ENCODE data around the gene P3R3URF.
A peak's percentile ranks its signal among the peaks of the same experiment; 100 is the strongest.
"Not testable (repeated sequence)": the region's sequence is repeated elsewhere in the genome, so short reads cannot be mapped to it uniquely, and the experiment has no call there.

P3R3URF gene

GRCh38 chr1:46176211-46176865 is at the start of gene P3R3URF:
P3R3URF (minus strand) TSS chr1:46176488; CDS start chr1:46176471, 17 bp downstream.
- no peak for DNase-seq (ENCODE audit: low read depth)

- no peak for DNase-seq (ENCODE audit: low read depth)
These were observed 48.7 kb upstream of the P3R3URF start for GRCh38 chr1:46224966-46225365.

GRCh38 chr1:46223472-46223943 is 47.2 kb upstream of the P3R3URF start:
- DNase-seq (ENCODE audit: low read depth): peak; percentile 45

- DNase-seq (ENCODE audit: low read depth): not testable (repeated sequence)
These were observed 46.8 kb upstream of the P3R3URF start for GRCh38 chr1:46223055-46223454.

DNA sequence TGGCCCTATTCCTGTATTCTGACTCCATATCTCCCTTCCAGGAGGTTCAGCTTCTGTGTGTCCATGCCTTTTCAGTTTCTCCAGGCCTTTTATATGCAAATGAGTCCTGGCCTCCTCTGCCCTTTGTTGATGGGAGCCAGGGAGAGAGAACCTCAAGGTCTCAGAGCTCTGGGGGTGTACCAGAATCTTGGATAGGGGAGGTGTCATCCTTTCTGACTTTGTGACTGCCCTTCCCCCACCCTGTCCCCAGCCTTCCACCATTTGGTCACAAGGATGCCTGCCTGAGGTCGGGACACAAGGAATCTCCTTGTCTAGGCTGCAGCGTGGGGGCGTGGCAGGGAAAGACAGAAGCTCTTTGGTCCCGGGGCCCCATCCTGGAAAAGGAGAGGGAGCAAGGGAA is 45.5 kb upstream of the P3R3URF start:
- DNase-seq (ENCODE audit: low read depth): no peak

- no peak for DNase-seq (ENCODE audit: low read depth)
These were observed 44.5 kb upstream of the P3R3URF start for GRCh38 chr1:46220808-46221207.

DNA sequence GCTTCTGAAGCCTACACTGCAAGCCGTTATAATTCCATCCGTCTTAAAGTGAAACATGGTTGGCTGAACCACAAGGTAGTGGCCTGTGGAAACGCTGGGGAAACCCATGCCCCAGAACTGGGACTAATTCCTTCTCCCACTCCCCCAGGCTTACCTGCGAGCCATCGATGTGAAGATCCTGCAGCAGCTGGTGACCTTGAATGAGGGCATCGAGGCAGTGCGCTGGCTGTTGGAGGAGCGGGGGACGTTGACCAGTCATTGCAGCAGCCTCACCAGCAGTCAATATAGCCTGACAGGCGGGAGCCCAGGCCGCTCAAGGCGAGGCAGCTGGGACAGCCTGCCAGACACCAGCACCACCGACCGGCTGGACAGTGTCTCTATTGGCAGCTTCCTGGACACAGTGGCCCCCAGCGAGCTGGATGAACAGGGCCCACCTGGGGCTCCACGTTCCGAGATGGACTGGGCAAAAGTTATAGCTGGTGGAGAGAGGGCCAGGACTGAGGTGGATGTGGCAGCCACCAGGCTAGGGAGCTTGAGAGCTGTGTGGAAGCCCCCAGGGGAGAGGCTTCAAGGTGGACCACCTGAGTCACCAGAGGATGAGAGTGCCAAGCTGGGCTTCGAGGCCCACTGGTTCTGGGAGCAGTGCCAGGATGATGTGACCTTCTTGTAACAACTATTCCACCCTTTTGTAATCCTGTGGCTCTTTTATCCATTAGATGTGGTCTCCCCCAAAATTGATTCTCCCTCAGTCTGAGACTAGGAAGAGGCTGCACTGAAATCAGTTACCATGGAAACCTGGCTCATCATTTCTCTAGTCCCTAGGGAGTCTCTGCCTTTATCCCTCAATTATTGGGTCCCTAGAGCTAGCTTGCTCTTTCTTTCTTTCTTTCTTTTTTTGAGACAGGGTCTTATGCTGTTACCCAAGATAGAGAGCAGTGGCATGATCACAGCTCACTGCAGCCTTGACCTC is 43.5 kb upstream of the P3R3URF start:
- no peak for DNase-seq (ENCODE audit: low read depth)

DNA sequence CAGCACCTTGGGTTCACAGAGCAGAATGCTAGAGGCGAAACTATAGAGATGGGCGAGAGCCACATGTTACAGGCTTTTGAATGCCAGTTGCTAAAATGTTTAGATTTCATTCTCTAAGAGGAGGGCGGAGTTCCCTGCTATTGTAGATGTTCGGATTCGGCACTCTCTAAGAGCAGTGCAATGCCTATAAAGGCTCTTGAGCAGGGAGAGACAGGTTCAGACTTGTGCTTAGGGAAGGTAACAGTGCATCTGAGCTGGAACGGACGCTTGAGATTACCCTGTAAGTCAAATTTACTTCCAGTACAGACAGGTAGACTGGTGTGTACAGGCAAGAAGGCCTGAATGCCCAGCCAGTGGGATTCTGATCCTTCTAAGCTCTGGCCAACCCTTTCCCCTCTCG is 42.2 kb upstream of the P3R3URF start:
- no peak for DNase-seq (ENCODE audit: low read depth)

DNA sequence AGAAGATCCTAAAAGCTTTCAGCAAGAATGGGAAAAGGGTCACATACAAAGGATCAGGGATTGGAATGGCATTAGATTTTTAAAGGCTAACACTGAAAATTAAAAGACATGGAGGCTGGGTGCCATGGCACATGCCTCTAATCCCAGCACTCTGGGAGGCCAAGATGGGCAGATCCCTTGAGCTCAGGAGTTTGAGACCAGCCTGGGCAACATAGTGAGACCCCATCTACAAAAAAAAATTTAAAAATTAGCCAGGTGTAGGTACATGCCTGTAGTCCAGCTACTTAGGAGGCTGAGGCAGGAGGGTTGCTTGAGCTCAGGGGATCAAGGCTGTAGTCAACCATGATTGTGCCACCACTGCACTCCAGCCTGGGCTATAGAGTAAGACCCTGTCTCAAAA is 39.2 kb upstream of the P3R3URF start:
- no peak for DNase-seq (ENCODE audit: low read depth)

GRCh38 chr1:46211051-46211450 is 34.8 kb upstream of the P3R3URF start:
- no peak for DNase-seq (ENCODE audit: low read depth)

DNA sequence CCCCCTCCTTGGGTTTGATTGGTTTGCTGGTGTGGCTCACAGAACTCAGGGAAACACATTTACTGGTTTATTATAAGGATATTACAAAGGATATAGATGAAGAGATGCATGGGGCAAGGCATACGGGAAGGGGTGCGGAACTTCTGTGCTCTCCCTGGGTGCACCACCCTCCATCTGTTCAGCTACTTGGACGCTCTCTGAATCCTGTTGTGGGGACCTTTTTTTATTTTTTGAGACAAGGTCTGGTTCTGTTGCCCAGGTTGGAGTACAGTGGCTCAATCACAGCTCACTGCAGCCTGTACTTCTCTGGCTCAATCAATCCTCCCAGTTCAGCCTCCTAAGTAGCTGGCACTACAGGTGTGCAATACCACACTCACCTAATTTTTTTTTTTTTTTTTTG is 34.3 kb upstream of the P3R3URF start:
- DNase-seq (ENCODE audit: low read depth): no peak

GRCh38 chr1:46206399-46206798 is 30.1 kb upstream of the P3R3URF start:
- DNase-seq (ENCODE audit: low read depth): no peak

- no peak for DNase-seq (ENCODE audit: low read depth)
These were observed 29.5 kb upstream of the P3R3URF start for GRCh38 chr1:46205791-46206190.

GRCh38 chr1:46205141-46205540 is 28.9 kb upstream of the P3R3URF start:
- no peak for DNase-seq (ENCODE audit: low read depth)

DNA sequence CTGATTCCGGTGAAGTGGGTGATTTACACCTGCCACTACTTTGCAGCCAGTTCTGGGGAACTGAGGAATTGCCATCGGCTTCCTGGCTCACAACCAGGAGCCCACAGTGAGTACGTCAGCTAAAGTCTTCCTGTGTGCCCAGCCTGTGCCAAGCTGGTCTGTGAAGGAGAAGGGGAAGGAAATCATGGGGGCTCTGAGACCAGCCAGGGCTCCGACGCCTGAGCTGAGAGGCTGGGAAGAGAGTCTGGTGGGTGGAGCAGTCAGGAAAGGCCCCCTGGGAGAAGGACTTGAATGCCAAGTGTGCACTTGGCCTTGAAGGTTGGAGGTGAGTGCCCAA is 28.1 kb upstream of the P3R3URF start:
- no peak for DNase-seq (ENCODE audit: low read depth)

GRCh38 chr1:46203738-46204405 is 27.6 kb upstream of the P3R3URF start:
- DNase-seq (ENCODE audit: low read depth): no peak

DNA sequence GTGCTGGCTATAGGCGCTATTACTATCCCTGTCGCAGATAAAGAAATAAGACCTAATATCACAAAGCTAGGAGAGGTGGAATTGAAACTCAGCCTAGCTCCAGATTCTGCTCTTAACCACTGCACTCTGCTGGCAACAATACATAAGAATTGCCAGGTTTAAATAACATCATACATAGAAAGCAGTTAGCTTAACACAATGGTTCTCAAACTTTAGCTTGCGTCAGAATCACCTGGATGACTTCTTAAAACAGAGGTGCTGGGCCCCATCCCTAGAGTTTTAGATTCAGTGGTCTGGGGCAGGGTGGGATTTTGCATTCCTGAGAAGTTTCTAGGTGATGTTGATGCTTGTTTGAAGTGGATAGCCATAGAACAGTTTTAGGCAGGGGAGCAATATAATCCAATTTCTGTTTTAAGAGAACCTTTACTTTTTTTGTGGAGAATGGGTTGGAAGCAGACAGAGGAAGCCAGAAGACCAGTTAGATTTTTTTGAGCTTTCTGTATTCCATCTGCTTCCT is 23.0 kb upstream of the P3R3URF start:
- no peak for DNase-seq (ENCODE audit: low read depth)

DNA sequence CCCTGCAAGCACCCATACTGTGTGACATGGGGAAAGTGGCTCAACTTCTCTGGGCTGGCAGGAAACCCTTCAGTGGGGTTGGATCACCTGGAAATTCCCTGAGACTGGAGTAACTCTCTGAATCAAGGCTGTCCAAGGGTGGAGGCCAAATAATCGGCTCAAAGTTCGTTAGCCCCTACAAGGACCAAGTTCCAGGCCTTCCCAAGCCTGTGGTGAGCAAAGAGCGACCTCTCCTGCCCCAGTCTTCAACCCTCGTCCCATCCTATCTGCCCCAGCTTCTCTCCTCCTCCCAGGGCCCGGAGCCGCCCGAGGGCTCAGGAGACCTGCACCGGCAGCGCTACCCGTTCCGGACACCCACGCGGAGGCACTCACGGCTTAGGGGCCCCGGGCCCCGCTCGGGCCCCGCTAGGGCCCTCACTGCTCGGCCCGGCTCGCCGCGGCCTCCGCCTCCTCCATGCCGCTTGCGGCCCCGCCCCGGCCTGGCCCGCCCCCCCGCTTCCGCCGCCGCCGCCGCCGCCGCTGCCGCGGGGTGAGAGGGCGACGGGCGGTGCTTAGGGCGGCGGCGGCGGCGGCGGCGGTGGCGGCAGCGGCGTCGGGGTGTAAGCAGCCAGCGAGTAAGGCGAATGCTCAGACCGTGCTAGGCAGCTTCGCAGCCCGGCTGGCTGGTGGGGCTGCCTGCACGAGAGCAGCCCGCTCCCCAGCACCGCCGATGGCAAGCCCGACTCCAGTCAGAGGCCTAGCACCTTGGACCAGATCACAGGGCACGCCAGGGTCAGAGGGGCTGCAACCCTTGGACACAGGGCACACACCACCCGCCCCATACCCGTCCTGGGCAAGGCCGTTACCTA is 21.9 kb upstream of the P3R3URF start, which contains the start of gene POMGNT1:
Gene POMGNT1, minus strand, starts transcription at position 471 of the 848 bp plus-strand sequence. CDS start 613 bp downstream, outside the sequence.
- DNase-seq (ENCODE audit: low read depth): no peak

GRCh38 chr1:46197560-46197963 is 21.3 kb upstream of the P3R3URF start:
- no peak for DNase-seq (ENCODE audit: low read depth)

DNA sequence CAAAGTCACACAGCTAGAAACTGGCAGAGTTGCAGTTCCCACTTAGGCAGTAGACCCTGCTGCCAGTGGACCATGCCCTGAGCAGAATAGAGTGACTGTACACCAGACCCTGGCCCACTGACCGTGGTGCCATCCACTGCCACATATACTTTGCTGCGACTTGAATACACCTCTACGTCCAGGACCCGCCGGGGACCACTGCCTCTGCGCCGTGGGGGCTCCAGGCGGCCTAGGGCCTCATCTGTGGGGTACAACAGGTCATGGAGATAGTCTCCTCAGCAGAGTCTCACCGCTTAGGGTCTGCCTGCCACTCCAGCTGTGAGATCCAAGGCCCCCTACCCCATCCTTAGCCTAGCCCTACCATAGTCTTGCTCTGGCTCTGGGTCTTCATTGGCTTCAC is 20.3 kb upstream of the P3R3URF start:
- no peak for DNase-seq (ENCODE audit: low read depth)

GRCh38 chr1:46194641-46195193 is 18.4 kb upstream of the P3R3URF start:
- DNase-seq (ENCODE audit: low read depth): no peak
